HG02884 (cell line): ENCODE results near the gene CABP2.
"Not testable (repeated sequence)": the region's sequence is repeated elsewhere in the genome, so short reads cannot be mapped to it uniquely, and the experiment has no call there.

ENCODE experiments used
- ATAC-seq: cut with Tn5 transposase; IDR thresholded peaks from one replicate; pipeline ENCODE4 v1.9.1; 2021; ENCODE audit warnings: mild to moderate bottlenecking, moderate library complexity; ENCODE audit not compliant: unreplicated experiment

The CABP2 gene

DNA sequence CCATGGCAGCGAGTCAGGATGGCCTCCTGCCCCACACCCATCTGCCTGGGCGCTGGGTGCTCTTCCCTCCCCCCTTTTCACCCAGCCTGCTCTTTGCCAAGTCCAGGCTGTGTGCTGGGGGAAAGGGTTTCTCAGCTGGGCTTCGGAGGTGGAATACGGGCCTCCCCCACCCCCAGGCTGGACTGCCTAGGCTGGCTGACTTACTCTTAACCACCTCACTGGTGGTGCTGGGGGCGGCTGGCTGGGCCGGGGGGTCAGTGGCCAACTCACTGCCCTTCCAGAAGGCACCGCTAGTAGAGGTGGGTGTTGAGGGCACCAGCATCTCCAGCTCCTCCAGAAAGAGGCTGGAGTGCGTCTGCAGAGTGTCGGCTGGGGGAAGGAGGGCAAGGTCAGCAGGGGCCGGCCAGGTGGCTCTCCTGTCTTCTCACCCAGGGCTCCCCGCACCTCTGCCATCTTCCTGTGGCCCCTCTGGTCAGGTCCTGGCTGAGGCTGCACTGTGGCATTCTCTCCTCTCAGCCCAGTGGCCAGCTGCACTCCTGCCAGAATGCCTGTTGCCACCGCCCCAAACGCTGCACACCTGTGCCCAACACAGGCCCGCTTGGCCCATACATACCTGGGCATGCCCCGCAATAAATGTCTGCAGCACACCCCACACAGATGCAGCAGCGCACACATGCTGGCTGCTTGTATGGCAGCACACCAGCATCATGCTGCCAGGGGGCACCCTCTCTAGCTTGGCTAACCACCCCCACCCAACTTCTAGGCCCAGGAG lies 27.8 kb downstream of the CABP2 start:
- ATAC-seq = no peak

DNA sequence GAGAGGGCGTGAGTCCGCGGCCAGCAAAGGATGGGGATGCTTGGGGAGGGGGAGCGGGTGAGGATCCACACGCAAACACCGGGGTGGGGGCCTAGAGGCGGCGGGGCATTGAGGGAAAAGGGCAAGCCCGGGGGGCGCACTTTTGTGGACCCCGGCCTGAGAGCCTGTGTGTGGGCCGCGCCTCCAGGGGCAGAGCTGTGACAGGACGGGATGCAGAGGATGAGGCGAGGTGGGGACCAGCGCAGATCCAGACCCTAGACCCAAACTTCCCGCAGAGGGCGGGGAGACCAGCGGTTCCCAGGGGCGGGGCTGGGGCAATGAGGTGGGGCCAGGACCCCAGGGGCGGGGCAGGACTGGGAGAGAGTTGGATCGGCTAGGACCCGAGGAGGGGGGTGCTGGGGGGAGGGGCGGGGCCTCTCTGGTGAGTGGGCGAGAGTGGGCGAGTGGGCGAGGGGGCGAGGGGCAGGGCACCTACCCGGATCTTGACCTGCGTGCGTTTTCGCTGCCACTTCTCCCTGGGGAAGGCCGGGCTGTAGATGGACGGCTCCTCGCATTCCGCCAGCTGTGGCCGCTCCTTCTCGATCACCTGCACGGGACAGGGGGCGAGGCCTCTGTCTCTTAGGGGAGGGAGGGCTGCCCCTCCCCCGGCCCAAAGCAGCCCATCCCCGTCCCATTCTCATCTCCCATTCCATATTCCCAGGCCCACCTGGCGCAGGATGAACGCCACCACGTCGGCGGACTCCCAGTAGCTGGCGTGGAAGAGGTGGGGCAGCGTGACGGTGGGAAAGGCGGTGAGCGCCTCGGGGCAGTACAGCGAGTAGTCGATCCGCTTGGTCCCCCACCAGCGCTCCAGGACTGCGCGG lies 28.6 kb downstream of the CABP2 start:
- ATAC-seq = no peak

DNA sequence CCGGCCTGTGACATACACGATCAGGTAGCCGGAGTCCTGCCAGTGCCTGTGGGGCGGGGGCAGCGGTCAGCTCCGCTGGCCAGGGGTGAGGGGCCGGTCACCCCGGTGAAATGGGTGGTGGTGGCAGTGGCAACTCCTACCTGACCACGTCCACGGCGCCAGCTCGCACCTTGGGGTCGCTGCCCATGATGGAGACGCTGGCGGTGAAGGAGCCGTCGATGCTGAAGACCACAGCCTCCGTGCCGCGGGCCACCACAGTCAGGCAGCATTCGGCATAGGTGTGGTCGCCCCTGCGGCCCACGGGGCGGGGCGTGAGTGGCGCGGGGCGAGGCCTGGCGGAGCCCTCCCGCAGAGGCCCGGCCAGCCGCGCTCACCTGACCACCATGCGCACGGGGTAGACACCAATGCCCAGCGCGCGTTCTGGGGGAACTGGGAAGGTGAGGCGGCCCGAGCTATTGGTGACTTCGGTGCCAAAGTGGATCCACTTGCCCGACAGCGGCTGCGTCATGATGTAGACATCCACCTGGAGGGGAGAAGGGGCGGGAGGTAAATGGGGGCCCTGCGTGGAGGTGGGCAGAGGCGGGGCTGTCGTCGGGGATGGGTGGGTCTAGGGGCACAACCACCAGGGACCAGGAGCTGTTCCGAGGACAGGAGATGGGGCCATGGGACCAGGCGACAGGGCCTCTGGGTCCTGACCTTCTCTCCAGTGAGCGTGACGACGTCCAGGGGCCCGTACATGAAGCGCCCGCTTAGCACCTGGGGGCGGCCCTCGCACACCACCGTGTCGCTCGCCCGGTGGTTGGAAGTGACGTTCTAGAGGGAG lies 29.5 kb downstream of the CABP2 start:
- no peak for ATAC-seq

DNA sequence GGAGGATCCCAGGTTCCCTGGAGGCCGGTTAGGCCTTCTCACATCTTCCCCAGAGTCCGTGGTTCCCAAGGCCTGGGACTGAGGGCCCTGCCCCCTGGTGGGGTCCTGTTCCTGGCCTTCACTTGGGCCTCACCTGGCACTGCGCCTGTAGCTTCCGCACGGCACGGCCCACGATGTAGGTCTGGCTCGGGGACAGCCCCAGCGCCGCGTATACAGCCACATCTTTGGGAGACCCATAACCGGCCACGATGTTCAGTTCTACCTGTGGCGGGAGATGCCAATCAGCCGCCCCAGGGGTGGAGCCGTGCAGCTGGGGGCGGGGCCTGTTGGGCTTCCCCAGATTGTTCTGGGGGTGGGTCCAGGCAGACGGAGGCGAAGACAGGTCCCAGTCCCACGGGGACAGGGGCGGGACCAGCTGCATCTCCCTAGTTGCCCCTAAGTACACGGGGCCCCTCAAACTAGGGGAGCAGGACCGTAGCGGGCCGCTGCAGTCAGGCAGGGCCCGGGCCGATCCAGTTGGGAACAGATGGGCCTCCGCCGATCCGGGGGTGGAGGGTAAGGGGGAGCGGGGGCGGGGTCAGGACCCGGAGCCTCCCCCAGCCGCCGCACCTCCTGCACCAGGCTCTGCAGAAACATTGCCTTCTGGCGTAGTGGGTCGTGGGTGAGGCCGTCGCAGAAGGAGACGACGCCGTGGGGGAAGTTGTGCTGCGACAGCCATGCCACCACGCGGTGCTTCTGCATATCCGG lies 30.3 kb downstream of the CABP2 start:
- ATAC-seq = no peak

DNA sequence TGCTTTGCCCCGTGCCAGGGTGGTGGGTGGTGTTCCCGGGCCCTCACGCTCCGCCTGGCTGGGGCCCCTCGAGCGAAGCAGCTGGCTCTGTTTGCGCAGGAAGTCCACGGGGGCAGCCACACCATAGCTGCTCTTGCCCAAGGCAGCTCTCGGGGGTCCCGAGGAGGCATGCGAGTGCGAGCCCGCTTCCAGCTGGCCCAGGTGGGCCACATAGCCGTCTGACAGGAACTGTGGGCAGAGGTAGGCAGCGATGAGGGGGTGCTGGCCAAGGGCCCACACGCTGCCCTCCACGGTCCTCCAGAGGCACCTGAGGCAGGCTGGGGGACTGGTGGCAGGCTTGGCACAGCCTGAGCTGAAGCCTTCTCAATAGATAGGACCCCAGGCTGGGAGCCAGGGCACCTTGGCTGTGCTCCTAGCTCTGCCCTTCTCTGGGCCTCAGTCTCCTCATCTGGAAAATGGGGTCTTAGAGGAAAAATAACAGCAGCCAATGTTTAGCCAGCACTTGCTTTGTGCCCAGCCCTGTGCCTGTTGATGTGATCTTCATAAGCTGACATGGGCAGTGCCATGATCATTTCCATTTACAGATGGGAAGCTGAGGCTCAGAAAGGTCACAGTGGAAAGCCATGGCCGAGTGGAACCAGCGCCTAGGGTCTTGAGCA lies 31.0 kb downstream of the CABP2 start:
- ATAC-seq = no peak

DNA sequence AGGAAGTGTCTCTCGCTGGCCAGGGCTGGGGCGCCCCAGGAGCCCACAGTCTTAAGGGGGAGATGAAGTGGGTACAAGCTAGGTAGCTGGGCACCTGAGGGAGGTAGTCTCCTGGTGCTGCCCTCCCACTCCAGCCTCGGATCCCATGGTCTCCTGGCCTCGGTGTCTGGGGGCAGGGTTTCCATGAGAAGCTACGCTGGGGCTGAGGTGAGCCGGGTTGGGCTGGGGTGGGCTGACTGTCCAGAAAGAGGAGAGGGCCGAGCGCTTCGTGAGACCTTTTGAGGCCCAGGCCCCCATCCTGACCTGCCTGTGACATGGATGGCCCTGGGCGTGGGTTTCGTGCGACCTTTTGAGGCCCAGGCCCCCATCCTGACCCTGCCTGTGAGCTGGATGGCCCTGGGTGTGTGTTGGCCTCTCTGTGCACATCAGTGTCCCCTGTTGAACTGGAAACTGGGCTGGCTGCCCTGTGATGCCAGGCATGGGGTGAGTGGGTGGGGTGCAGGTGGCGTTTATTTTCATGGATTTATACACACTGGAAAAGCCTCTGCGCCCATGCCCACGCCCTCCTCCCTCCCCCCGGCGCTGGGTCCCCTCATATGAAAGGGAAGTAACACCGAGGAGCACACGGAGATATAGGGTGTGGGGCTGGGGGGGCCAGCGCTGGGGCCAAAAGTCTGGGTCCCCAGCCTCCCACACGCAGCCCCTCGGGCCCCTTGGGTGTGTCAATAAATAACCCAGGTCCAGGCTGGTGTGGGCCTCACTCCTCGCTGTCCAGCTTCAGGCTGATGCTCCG lies 31.8 kb downstream of the CABP2 start:
- ATAC-seq = no peak

DNA sequence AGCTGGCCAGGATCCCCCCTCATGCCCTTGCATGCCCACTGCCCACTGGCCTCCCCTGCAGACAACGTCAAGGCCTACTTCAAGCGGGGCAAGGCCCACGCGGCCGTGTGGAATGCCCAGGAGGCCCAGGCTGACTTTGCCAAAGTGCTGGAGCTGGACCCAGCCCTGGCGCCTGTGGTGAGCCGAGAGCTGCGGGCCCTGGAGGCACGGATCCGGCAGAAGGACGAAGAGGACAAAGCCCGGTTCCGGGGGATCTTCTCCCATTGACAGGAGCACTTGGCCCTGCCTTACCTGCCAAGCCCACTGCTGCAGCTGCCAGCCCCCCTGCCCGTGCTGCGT lies 32.5 kb downstream of the CABP2 start:
- ATAC-seq = no peak

DNA sequence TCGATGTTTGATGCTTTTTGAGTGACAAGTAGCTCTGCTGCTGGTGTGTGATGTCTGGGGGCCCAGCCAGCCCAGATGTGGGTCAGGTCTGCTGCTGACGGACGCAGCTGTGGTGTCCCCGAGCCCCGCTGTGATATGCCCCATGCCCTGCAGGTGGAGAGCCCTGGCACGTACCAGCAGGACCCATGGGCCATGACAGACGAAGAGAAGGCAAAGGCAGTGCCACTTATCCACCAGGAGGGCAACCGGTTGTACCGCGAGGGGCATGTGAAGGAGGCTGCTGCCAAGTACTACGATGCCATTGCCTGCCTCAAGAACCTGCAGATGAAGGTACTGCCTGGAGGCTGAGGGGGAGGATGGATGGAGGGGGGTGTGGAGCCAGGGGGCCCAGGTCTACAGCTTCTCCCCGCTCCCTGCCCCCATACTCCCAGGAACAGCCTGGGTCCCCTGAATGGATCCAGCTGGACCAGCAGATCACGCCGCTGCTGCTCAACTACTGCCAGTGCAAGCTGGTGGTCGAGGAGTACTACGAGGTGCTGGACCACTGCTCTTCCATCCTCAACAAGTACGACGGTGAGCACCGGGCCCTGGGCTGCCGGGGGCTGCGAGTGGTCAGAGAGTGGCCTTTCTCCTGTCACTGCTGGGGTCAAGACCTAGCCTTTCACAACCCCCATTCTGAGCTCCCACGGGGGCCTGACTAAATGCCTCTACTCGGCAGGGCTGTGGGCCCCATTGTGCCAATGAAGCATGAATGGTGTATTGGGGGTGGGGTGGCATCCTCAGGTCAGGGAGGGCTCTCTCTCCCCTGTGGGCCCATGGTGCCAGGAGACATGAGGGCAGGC lies 33.1 kb downstream of the CABP2 start:
- ATAC-seq = no peak

DNA sequence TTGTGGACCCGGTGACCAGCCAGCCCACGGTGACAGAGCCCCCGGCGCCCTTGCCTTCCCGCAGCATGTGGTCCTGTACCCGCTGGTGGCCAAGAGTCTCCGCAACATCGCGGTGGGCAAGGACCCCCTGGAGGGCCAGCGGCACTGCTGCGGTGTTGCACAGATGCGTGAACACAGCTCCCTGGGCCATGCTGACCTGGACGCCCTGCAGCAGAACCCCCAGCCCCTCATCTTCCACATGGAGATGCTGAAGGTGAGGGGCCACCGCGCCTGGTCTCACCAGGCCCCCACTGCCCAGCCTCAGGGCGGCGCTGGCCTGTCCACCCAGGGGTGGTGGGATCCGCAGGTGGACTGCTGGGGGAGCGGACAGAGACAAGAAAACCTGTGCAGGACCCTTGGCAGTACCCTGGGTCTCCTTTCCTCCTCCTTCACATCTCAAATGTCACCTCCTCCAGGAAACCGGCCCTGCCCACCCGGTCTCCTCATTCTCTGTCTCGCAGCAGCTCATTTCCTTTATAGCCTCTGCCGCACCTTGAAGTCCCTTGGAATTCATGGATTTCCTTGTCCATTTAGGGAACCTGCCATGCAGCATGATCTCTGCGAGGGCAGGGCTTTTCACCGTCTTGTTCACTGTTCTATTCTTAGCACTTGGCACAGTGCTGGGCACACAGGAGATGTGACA lies 33.9 kb downstream of the CABP2 start:
- no peak for ATAC-seq

DNA sequence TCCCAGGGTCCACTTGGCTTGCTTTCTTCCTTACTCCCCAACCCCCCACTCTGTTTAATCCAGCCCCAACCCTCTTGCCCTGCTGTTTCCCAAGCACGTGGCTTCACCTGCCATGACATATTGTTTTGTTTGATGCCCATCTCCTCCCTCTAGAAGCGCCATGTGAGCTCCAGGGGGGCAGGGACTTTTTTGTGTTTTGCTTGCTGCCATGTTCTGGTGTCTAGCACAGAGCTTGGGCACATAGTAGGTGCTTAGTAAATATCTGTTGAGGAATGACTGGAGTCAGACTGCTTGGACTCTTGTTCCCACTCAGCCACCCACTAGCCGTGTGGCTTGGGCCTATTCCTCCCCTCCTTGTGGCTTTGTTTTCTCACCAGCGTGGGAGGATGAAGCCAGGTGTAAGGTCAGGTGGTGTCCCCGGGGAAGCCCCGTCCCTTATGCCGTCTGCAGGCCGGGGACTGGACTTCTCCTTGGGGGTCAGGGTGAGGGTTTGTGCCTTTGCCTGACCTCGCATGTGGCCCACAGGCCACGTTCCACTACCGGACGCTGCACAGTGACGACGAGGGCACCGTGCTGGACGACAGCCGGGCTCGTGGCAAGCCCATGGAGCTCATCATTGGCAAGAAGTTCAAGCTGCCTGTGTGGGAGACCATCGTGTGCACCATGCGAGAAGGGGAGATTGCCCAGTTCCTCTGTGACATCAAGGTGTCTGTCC lies 36.6 kb downstream of the CABP2 start:
- ATAC-seq = no peak

DNA sequence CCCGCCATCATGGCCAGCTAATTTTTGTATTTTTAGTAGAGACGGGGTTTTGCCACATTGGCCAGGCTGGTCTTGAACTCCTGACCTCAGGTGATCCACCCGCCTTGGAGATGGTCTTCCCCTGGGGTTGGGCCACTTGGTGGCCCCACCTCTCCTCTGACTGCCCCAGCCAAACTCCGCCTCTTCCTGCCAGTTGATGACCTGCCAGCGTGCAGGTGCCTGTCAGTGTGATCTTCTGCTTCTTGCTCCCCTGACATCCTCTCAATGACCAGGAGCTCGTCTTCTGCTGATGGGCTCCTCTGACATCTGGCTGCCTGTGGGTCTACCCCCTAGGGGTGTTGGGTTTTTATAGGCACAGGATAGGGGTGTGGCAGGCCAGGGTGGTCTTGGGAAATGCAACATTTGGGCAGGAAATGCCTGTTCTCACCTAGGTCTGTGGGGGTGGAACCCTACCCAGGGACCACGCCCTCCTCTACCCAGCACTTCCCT lies 37.3 kb downstream of the CABP2 start:
- not testable (repeated sequence) for ATAC-seq

DNA sequence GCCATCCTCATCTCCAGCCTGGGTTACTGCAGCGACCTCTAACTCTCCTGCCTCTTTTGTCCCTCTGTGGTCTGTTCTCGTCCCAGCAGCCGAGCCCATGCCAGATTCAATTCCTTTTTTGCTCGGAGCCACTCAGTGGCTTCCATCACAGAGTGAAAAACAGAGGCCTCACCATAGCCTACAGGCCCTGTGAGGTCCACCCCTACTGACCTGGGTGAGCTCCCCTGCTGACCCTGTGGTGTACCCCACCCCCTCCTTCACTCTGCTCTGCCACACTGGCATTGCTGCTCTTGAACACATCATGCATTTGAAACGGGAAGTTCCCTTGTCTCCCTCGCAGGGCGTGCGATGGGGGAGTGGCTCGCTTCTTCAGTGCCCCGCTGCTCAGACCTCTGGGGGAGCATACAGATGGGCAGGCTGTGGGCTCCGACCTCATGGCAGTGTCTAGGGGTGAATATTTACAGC lies 38.4 kb downstream of the CABP2 start:
- ATAC-seq = no peak

DNA sequence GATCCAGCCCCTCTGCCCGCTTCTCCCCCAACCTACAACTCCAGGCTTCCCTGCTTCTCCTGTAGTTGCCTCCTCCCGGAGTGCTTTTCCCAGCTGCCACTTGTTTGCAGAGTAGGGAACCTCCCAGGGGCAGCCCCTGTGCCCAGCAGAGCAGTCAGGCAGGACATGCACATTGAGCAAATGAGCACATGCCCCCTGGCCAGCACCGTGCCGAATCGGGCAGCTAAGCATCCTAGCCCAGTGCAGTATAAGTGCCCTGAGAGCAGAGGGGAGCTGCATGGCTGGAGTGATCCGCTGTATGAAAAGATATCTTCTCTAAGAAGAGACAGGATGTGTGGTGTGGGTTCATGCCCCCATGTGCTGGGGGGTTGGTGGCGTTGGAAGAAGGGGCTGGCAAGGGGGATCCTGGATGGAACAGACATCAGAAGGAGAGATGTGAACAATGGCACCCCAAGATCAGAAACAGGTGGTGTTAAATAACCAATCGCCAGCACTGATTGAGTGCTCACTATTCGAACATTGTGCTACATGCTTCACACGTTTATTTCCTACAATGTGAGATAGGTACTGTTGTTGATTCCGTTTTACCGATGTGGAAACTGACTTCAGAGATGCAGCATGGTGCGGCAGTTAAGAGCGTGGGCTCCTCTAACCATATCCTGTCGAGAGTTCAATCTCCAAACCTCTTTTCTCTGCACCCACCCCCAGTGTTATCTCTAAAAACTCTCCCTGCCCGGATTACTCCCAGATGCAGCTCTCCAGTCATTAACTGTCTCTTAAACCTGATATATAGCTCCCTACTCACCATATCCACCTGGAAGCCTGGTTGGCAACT lies 39.2 kb downstream of the CABP2 start:
- ATAC-seq = no peak

DNA sequence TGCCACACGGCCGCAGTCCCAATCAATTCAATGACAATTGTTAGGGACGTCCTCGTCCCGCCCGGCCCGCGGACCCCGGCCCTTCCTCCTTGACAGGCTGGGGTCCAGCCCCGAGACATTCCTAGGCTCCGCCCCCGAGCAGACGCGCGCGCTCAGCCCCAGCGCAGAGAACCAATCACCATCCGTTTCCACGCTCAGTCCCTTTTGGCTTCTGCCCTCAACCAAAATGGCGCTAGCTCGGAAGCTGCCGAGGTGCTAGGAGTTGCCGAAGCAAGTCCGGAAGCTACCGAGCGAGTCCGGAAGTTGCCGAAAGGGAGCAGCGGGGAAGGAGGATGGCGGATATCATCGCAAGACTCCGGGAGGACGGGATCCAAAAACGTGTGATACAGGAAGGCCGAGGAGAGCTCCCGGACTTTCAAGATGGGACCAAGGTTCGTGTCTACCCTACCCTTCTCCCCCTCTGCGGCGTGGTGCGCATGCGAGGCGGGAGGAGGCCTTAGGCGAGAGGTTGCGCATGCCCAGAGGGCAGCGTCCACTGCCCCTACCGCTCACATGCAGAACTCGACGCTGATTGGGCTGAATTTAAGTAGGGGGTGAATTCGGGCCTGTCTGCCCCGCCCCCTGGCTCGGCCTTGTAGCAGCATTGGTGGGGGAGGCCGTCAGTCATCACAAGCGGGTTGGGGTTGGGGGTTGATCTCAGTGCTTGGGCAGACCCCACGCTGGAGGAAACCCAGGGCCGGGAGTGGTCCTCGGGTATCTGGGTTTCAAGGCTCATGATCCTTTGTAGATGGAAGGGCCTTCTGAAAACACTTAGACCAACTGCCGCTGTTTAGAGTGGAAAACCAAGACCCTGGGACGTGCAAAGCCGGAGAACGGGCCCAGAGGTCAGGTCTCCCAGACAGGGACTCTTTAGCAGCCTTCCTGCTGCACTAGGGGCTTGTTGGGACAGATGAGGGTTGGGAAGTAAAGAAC lies 40.1 kb downstream of the CABP2 start, which contains the start of gene AIP:
Gene AIP (plus strand): TSS at position 200 of the 972 bp plus-strand sequence. CDS start 133 bp downstream, at position 333.
- peak; percentile 57 for ATAC-seq

DNA sequence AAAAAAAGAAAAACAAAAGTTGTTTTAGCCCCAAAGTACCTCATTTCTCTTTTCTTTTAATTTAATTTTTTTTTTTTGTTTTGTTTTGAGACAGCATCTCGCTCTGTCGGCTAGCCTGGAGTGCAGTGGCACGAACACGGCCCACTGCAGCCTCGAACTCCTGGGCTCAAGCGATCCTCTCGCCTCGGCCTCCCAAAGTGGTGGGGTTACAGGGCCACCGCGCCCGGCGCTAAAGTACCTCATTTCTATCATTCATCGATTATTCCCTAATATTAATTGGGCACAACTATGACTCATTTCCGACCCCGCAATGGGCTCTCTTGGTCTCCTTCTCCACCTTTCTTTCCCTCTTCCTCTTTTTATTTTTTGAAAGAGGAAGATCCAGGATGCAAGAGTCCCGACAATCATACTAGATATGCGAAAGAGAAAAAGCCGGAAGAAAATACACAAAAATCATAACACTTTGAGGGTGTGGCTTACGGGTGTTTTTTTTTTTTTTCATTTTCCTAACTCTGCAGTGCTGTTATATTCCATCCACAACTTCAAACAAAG lies 40.9 kb downstream of the CABP2 start:
- no peak for ATAC-seq
